Gastrocnemius medialis (tissue), 4 donors: ENCODE data around the gene SGK1.

Experiments used
- CTCF ChIP-seq, 5 experiments: fragments of 450-650 bp in 3 of 5; fragments of 200-600 bp in 2 of 5; sonication (generic) in 2 of 5; IDR thresholded peaks in 4 of 5; conservative IDR thresholded peaks in 1 of 5; 1 replicate in 4 of 5; 2 replicates in 1 of 5; pipeline ENCODE4 v1.5.1; 2016 to 2019; ENCODE audit warnings: antibody characterized with exemption in 5 of 5, mild to moderate bottlenecking in 3 of 5, moderate library complexity in 3 of 5
- POLR2A ChIP-seq, 2 donors: fragments of 450-650 bp; IDR thresholded peaks; one replicate each; pipeline ENCODE4 v1.6.1; 2017; ENCODE audit warnings: antibody characterized with exemption in 2 of 2, mild to moderate bottlenecking in 2 of 2, moderate library complexity in 2 of 2

GRCh38 chr6:134169871-134170486 is 147.9 kb downstream of the SGK1 start:
- no peak for TF ChIP-seq CTCF (IDR thresholded peaks at IDR 0.05 in 4 of 5, conservative IDR thresholded peaks at IDR 0.05 in 1 of 5)
- TF ChIP-seq POLR2A (IDR thresholded peaks at IDR 0.05) = no peak
